SH-SY5Y (cell line): ENCODE measurements around the gene CNTN5.

Experiments
- GATA2 ChIP-seq: IDR thresholded peaks from 2 replicates; pipeline ENCODE4 v1.6.1; 2011; ENCODE audit warnings: mild to moderate bottlenecking, low read depth, low read length
- GATA3 ChIP-seq: IDR thresholded peaks from 2 replicates; pipeline ENCODE4 v1.6.1; 2011; ENCODE audit warnings: low read depth, mild to moderate bottlenecking, low read length, moderate library complexity

- TF ChIP-seq GATA3 (no peak), GATA2 (no peak)
Observed at GRCh38 chr11:99571094-99571493, 550.3 kb downstream of the CNTN5 start.
